AG04449 (cell line): ENCODE measurements around the gene WDR27.
A peak's percentile ranks its signal among the peaks of the same experiment; 100 is the strongest.

Experiments
- CTCF ChIA-PET: fragments of 350-600 bp; formaldehyde crosslinking; extraction: SDS; loops from one replicate; lab custom pipeline; 2021; ENCODE audit warnings: antibody characterized with exemption; lab: Yijun Ruan, JAX
- POLR2A ChIA-PET: fragments of 400-600, 350-600 bp; formaldehyde crosslinking; extraction: SDS; loops from one replicate; lab custom pipeline; 2020; ENCODE audit warnings: antibody characterized with exemption, inconsistent platforms; lab: Yijun Ruan, JAX
- DNase-seq: peaks from one replicate; pipeline ENCODE4 v3.0.0-alpha.2; 2010; ENCODE audit warnings: low read depth, low spot score
- H3K4me3 ChIP-seq: 2 replicates; pipeline ENCODE4 v1.5.1; 2011; ENCODE audit warnings: low read depth, mild to moderate bottlenecking, control low read depth, low read length
- CTCF ChIP-seq: IDR thresholded peaks from one replicate; pipeline ENCODE4 v1.5.1; 2011; ENCODE audit warnings: mild to moderate bottlenecking, moderate library complexity, low read length, control low read depth, inconsistent platforms; ENCODE audit not compliant: insufficient read depth; ENCODE audit errors: missing control alignments

The WDR27 gene

GRCh38 chr6:169454872-169455204 is 247.0 kb downstream of the WDR27 start:
- POLR2A ChIA-PET: no interaction called here
- no peak for DNase-seq
- TF ChIP-seq CTCF: no peak
- CTCF ChIA-PET: interaction anchor here (1.1 to 1.3 kb wide), 2 partner anchors 23 to 50 kb away, joined by 3 read pairs; no protein-coding TSS in a partner anchor
- H3K4me3 ChIP-seq: no peak overlapping the region

- CTCF ChIA-PET: interaction anchor here (0.9 to 1.3 kb wide), 3 partner anchors 13 to 51 kb away, joined by 3 read pairs; no protein-coding TSS in a partner anchor
- POLR2A ChIA-PET: no interaction called here
- H3K4me3 ChIP-seq: no peak overlapping the region
- TF ChIP-seq CTCF: no peak
- DNase-seq: peak; percentile 63
These were observed 247.5 kb downstream of the WDR27 start for GRCh38 chr6:169454204-169454871.

GRCh38 chr6:169452869-169453620 is 248.8 kb downstream of the WDR27 start:
- no peak overlapping the region for H3K4me3 ChIP-seq
- no peak for DNase-seq
- CTCF ChIA-PET: interaction anchor here (0.6 to 1.2 kb wide), 3 partner anchors 9 to 79 kb away, joined by 3 read pairs; no protein-coding TSS in a partner anchor
- POLR2A ChIA-PET: no interaction called here
- no peak for TF ChIP-seq CTCF

GRCh38 chr6:169452117-169452868 is 249.5 kb downstream of the WDR27 start:
- POLR2A ChIA-PET: no interaction called here
- H3K4me3 ChIP-seq: no peak overlapping the region
- no peak for TF ChIP-seq CTCF
- no peak for DNase-seq
- CTCF ChIA-PET: interaction anchor here (1.2 kb wide), 1 partner anchor 9 kb away, joined by 3 read pairs; no protein-coding TSS in a partner anchor

GRCh38 chr6:169451065-169451838 is 250.6 kb downstream of the WDR27 start:
- ChIA-PET CTCF (no interaction called here), POLR2A (no interaction called here)
- H3K4me3 ChIP-seq: no peak overlapping the region

More at GRCh38 chr6:169451065-169451838, 250.6 kb downstream of the WDR27 start:
- no peak for DNase-seq
- TF ChIP-seq CTCF: no peak
